IMR-90 (cell line): Measurements from ENCODE around the gene TRPC4. TPM values are rescaled to one million over a fixed set of nuclear protein-coding genes. Genes with fewer than 3 reads are reported as not detected.

Source experiments
- ATAC-seq: fragments of 200-7000 bp; cut with Tn5 transposase; 2 replicates; pipeline ENCODE4 v1.9.1; 2020; ENCODE audit warnings: low read depth, mild to moderate bottlenecking, moderate library complexity
- BruUV-seq: library from RNA; stranded (reverse); fragments of 400-500 nt; replicated peaks from 2 replicates; lab custom pipeline; 2021; lab: Mats Ljungman, UMichigan
- CTCF ChIA-PET: fragments of 300-600 bp; formaldehyde crosslinking; extraction: SDS; loops from one replicate; lab custom pipeline; 2021; ENCODE audit warnings: antibody characterized with exemption; lab: Yijun Ruan, JAX
- POLR2A ChIA-PET: fragments of 300-600 bp; sonication (Branson Sonifier 250); formaldehyde crosslinking; loops from one replicate; lab custom pipeline; 2022; ENCODE audit warnings: antibody characterized with exemption; ENCODE audit not compliant: unreplicated experiment; lab: Charles Lee
- DNase-seq: peaks from one replicate; pipeline ENCODE4 v3.0.0; 2013
- H2AFZ ChIP-seq: replicated peaks from 2 replicates; pipeline ENCODE3; 2013; ENCODE audit warnings: low read length, mild to moderate bottlenecking; ENCODE audit not compliant: poor library complexity
- H2AK5ac ChIP-seq: 2 replicates; pipeline ENCODE4 v1.6.1; 2013; ENCODE audit warnings: low read depth, low read length, inconsistent platforms
- H2AK9ac ChIP-seq: replicated peaks from 2 replicates; pipeline ENCODE3; 2013; ENCODE audit warnings: mild to moderate bottlenecking, low read depth, low read length, moderate library complexity; ENCODE audit not compliant: poor library complexity
- H2BK120ac ChIP-seq: 2 replicates; pipeline ENCODE4 v1.6.1; 2013; ENCODE audit warnings: low read depth, low read length, inconsistent platforms
- H2BK15ac ChIP-seq: 3 replicates; pipeline ENCODE4 v1.6.1; 2013; ENCODE audit warnings: low read depth, low read length, inconsistent platforms
- H2BK20ac ChIP-seq: 2 replicates; pipeline ENCODE4 v1.6.1; 2013; ENCODE audit warnings: low read depth, mild to moderate bottlenecking, inconsistent platforms, low read length, moderate library complexity
- H2BK5ac ChIP-seq: 2 replicates; pipeline ENCODE4 v1.6.1; 2013; ENCODE audit warnings: mild to moderate bottlenecking, low read depth, low read length, inconsistent platforms; ENCODE audit not compliant: poor library complexity, severe bottlenecking
- H3K14ac ChIP-seq: replicated peaks from 2 replicates; pipeline ENCODE4 v1.6.1; 2013; ENCODE audit warnings: low read depth, low read length, inconsistent platforms
- H3K18ac ChIP-seq: 2 replicates; pipeline ENCODE4 v1.6.1; 2013; ENCODE audit warnings: low read depth, low read length, control low read depth
- H3K23ac ChIP-seq: 2 replicates; pipeline ENCODE4 v1.6.1; 2013; ENCODE audit warnings: low read depth, low read length, inconsistent platforms
- H3K27ac ChIP-seq: 2 replicates; pipeline ENCODE4 v1.5.1; 2013; ENCODE audit warnings: mild to moderate bottlenecking, control low read depth, low read length; ENCODE audit not compliant: insufficient read depth
- H3K27me3 ChIP-seq: 2 replicates; pipeline ENCODE4 v1.6.1; 2013; ENCODE audit warnings: low read length; ENCODE audit not compliant: control insufficient read depth, insufficient read depth
- H3K36me3 ChIP-seq: 2 replicates; pipeline ENCODE4 v1.6.1; 2013; ENCODE audit warnings: low read length, mixed read lengths; ENCODE audit not compliant: control insufficient read depth, insufficient read depth
- H3K4ac ChIP-seq: 2 replicates; pipeline ENCODE4 v1.6.1; 2013; ENCODE audit warnings: low read depth, low read length, inconsistent platforms
- H3K4me1 ChIP-seq: 2 replicates; pipeline ENCODE4 v1.6.1; 2013; ENCODE audit warnings: low read length, mixed read lengths; ENCODE audit not compliant: control insufficient read depth, insufficient read depth
- H3K4me2 ChIP-seq: 2 replicates; pipeline ENCODE4 v1.6.1; 2013; ENCODE audit warnings: low read depth, mild to moderate bottlenecking, control low read depth, low read length, moderate library complexity
- H3K4me3 ChIP-seq: 2 replicates; pipeline ENCODE4 v1.5.1; 2013; ENCODE audit warnings: low read depth, mild to moderate bottlenecking, control low read depth, low read length, moderate library complexity; ENCODE audit not compliant: insufficient read depth
- H3K56ac ChIP-seq: 2 replicates; pipeline ENCODE4 v1.6.1; 2013; ENCODE audit warnings: low read length, inconsistent platforms; ENCODE audit not compliant: insufficient read depth; ENCODE audit errors: extremely low read depth
- H3K79me1 ChIP-seq, 2 experiments: 2 replicates each; pipeline ENCODE4 v1.6.1; 2013; ENCODE audit warnings: low read length in 2 of 2, inconsistent platforms in 1 of 2, low read depth in 1 of 2
- H3K9ac ChIP-seq: 2 replicates; pipeline ENCODE4 v1.6.1; 2013; ENCODE audit warnings: low read depth, low read length, control low read depth
- H3K9me1 ChIP-seq: 2 replicates; pipeline ENCODE4 v1.6.1; 2013; ENCODE audit warnings: low read length, inconsistent platforms; ENCODE audit not compliant: insufficient read depth
- H3K9me3 ChIP-seq: 2 replicates; pipeline ENCODE4 v1.6.1; 2013; ENCODE audit warnings: low read length; ENCODE audit not compliant: control insufficient read depth, insufficient read depth
- H4K20me1 ChIP-seq: 2 replicates; pipeline ENCODE4 v1.6.1; 2013; ENCODE audit warnings: low read length, inconsistent platforms; ENCODE audit not compliant: insufficient read depth
- H4K5ac ChIP-seq: 2 replicates; pipeline ENCODE4 v1.6.1; 2013; ENCODE audit warnings: mild to moderate bottlenecking, low read depth, low read length, control low read depth
- H4K8ac ChIP-seq, 2 experiments: 2 replicates each; pipeline ENCODE4 v1.6.1; 2013; ENCODE audit warnings: low read depth in 2 of 2, low read length in 2 of 2, control low read depth in 1 of 2, inconsistent platforms in 1 of 2
- H4K91ac ChIP-seq: 2 replicates; pipeline ENCODE4 v1.6.1; 2013; ENCODE audit warnings: low read depth, low read length, inconsistent platforms; ENCODE audit not compliant: insufficient read depth
- CEBPB ChIP-seq: IDR thresholded peaks from 2 replicates; pipeline ENCODE4 v1.6.1; 2012; ENCODE audit warnings: low read depth, low read length, improper control_type of control experiment
- MAFK ChIP-seq: IDR thresholded peaks from 2 replicates; pipeline ENCODE4 v1.6.1; 2012; ENCODE audit warnings: low read depth, low read length, improper control_type of control experiment
- MAZ ChIP-seq: IDR thresholded peaks from 2 replicates; pipeline ENCODE4 v1.6.1; 2012; ENCODE audit warnings: low read depth, mild to moderate bottlenecking, low read length, improper control_type of control experiment, moderate library complexity, borderline replicate concordance
- RCOR1 ChIP-seq: IDR thresholded peaks from 2 replicates; pipeline ENCODE4 v1.6.1; 2012; ENCODE audit warnings: mild to moderate bottlenecking, low read length, improper control_type of control experiment; ENCODE audit not compliant: insufficient replicate concordance
- WGBS, 2 experiments: methylation state at CpG; one replicate each; pipeline versions ENCODE4 v1.1.5 to v1.1.7; 2013; ENCODE audit warnings: missing lambda C conversion rate in 2 of 2; ENCODE audit not compliant: insufficient read length in 1 of 2; ENCODE audit errors: extremely low coverage in 2 of 2; 5-methylcytosine and 5-hydroxymethylcytosine counted together
- dilution Hi-C: fragments of 300-500 bp; cut with HindIII; formaldehyde crosslinking; loops from one replicate; pipeline ENCODE4 v1.14.3; 2018; ENCODE audit warnings: low sequenced_read_pairs; ENCODE audit not compliant: unreplicated experiment
- in situ Hi-C: fragments of 300-500 bp; cut with MboI; formaldehyde crosslinking; loops from 3 replicates; pipeline ENCODE4 v1.14.3; 2019; ENCODE audit warnings: low sequenced_read_pairs, inconsistent platforms, mixed read lengths
- intact Hi-C: fragments of 100-400 bp; cut with micrococcal nuclease; formaldehyde crosslinking; loops from 2 replicates; pipeline ENCODE4 v1.10.0; 2022
- polyA plus RNA-seq, 3 experiments: library from polyadenylated mRNA; depleted of rRNA; stranded (reverse); fragments of >200 nt; gene quantifications; 2 replicates each; pipeline ENCODE4 v1.2.3, GENCODE V29; 2012; ENCODE audit warnings: low replicate concordance in 1 of 3
- total RNA-seq: library from RNA; depleted of rRNA; stranded (reverse); fragments of >200 nt; gene quantifications from 2 replicates; pipeline ENCODE4 v1.2.3, GENCODE V29; 2012

The TRPC4 gene
- total and polyA plus RNA-seq, 2 of the 4 experiments (the other 2 are of a cell fraction), result 1.9 to 5.2 TPM

DNA sequence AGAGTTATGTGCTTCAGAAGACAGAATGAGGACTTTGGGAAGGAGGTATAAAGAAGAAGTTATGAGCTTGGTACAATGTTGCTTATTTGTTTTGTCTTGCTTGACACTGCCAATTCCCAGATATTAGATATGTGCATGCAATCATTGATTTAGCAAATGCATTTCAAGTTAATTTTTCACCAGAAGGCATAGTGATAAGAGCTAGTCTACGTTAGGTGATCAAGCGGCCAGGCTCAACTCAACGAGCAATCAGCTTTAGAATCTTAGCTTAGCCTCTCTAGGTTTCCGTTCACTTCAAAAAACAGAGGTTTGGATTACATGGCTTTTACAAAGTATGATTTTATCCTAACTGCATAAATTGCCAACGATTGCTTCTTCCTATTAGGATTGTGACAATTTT, 189.4 kb downstream of the TRPC4 start:
- H2BK5ac ChIP-seq, result no peak overlapping the region
- no peak for ATAC-seq
- H3K79me1 ChIP-seq, result no peaks in the 10 kb centered on the region
- no peak overlapping the region for H4K8ac ChIP-seq
- no peak overlapping the region for H2AFZ ChIP-seq
- no peak overlapping the region for H2BK20ac ChIP-seq
- H3K36me3 ChIP-seq, result no peaks in the 10 kb centered on the region
- BruUV-seq, result no TSS peak
- in situ Hi-C loops (no loop called here), intact Hi-C loops (no loop called here), dilution Hi-C loops (no loop called here)
- CTCF ChIA-PET, result no interaction called here
- no peaks in the 10 kb centered on the region for H3K27me3 ChIP-seq
- 0 out of 3 replicates have a peak overlapping the region, but pooled peaks have one; percentile 29 for H2BK15ac ChIP-seq
- no peak overlapping the region for H3K27ac ChIP-seq
- no peak overlapping the region for H3K56ac ChIP-seq
- no peak overlapping the region for H2AK9ac ChIP-seq
- no peaks in the 10 kb centered on the region for H4K20me1 ChIP-seq
- no peak overlapping the region; the same call in 1 of the 2 replicates for H4K5ac ChIP-seq
- H2AK5ac ChIP-seq, result no peak overlapping the region
- H4K91ac ChIP-seq, result no peak overlapping the region
- WGBS, 2 experiments, result 80% methylated on average over 1 of the region's 5 CpGs; no CpG with 5 or more reads in 1 of the 2 experiments
- H3K4me3 ChIP-seq, result no peak overlapping the region
- no peak for DNase-seq
- H2BK120ac ChIP-seq, result 0 out of 2 replicates have a peak overlapping the region, but pooled peaks have one; percentile 10
- no peaks in the 10 kb centered on the region for H3K9me1 ChIP-seq
- H3K4me1 ChIP-seq, result peaks cover 11% of the 10 kb centered on the region
- H3K9me3 ChIP-seq, result no peaks in the 10 kb centered on the region
- no peak overlapping the region for H3K23ac ChIP-seq
- no peak overlapping the region; the same call in 1 of the 2 replicates for H3K18ac ChIP-seq
- H3K4me2 ChIP-seq, result no peak overlapping the region
- no peak overlapping the region for H3K9ac ChIP-seq
- TF ChIP-seq CEBPB (no peak), MAFK (no peak), RCOR1 (no peak), MAZ (no peak)
- no peak overlapping the region for H3K14ac ChIP-seq
- POLR2A ChIA-PET, result no interaction called here
- H3K4ac ChIP-seq, result no peak overlapping the region
